ENCODE measurements around the gene DDI1. TPM values are rescaled to one million over a fixed set of nuclear protein-coding genes. Genes with fewer than 3 reads are reported as not detected.
A peak's percentile ranks its signal among the peaks of the same experiment; 100 is the strongest.

The DDI1 gene
- polyA plus RNA-seq, 3 donors: not detected

GRCh38 chr11:104078245-104078644 is 41.8 kb downstream of the DDI1 start:
- Histone ChIP-seq H3K27me3 (ENCODE audit: control insufficient read depth in 2 of 2, insufficient read depth in 2 of 2, low read length in 2 of 2) (no peaks in the 10 kb centered on the region), H3K9ac (ENCODE audit: insufficient read depth, low read length, poor library complexity, severe bottlenecking) (no peak overlapping the region), H3K9me3 (replicated peaks in 1 of 2; ENCODE audit: control insufficient read depth in 1 of 2, insufficient read depth in 1 of 2, low read length in 2 of 2) (no peaks in the 10 kb centered on the region), H3K27ac (ENCODE audit: low read depth in 1 of 2, low read length in 2 of 2) (no peak overlapping the region), H3K4me3 (replicated peaks in 1 of 3; ENCODE audit: low read depth in 2 of 3, low read length in 3 of 3) (no peak overlapping the region), H3K4me2 (replicated peaks; ENCODE audit: extremely low read depth, low read length, poor library complexity, severe bottlenecking) (no peak overlapping the region), H3K36me3 (replicated peaks in 1 of 2; ENCODE audit: control insufficient read depth in 1 of 2, insufficient read depth in 2 of 2, low read length in 2 of 2) (no peaks in the 10 kb centered on the region), H3K4me1 (ENCODE audit: control insufficient read depth in 1 of 2, insufficient read depth in 2 of 2, low read length in 2 of 2) (peaks cover 36 to 41% of the 10 kb centered on the region in 2 donors), H2AFZ (ENCODE audit: insufficient read depth, low read depth, low read length, poor library complexity, severe bottlenecking) (no peak overlapping the region), H4K20me1 (ENCODE audit: insufficient read depth, low read length) (no peaks in the 10 kb centered on the region), H3K79me2 (ENCODE audit: insufficient read depth, low read length) (no peaks in the 10 kb centered on the region)
- intact Hi-C loops (cut with micrococcal nuclease): no loop called here
- TF ChIP-seq CTCF (IDR thresholded peaks at IDR 0.05): no peak
- H3K4me3 Mint-ChIP-seq: no peak overlapping the region
- H3K27me3 Mint-ChIP-seq (ENCODE audit: low read depth in 3 of 3): peaks cover 0 to 2% (median 2%) of the 10 kb centered on the region in 3 donors
- peaks cover 0 to 5% (median 0%) of the 10 kb centered on the region in 7 donors for H3K9me3 Mint-ChIP-seq
- peak in 2 of 3 donors; percentile 11 to 21 for DNase-seq
- peak overlapping the region in 1 of 7 donors; percentile 68 for H3K27ac Mint-ChIP-seq
- no peaks in the 10 kb centered on the region for H3K36me3 Mint-ChIP-seq
- WGBS (ENCODE audit: insufficient coverage): 20% methylated on average over 1 of the region's 4 CpGs
- peaks cover 35% of the 10 kb centered on the region for H3K4me1 Mint-ChIP-seq

GRCh38 chr11:104078995-104079394 is 42.6 kb downstream of the DDI1 start:
- no peaks in the 10 kb centered on the region for H4K20me1 ChIP-seq (ENCODE audit: insufficient read depth, low read length)
- no peaks in the 10 kb centered on the region for H3K36me3 Mint-ChIP-seq
- H3K27me3 ChIP-seq (ENCODE audit: control insufficient read depth in 2 of 2, insufficient read depth in 2 of 2, low read length in 2 of 2): no peaks in the 10 kb centered on the region
- peaks cover 30 to 34% of the 10 kb centered on the region in 2 donors for H3K4me1 ChIP-seq (ENCODE audit: control insufficient read depth in 1 of 2, insufficient read depth in 2 of 2, low read length in 2 of 2)
- H3K9ac ChIP-seq (ENCODE audit: insufficient read depth, low read length, poor library complexity, severe bottlenecking): no peak overlapping the region
- DNase-seq: no peak
- no peaks in the 10 kb centered on the region for H3K79me2 ChIP-seq (ENCODE audit: insufficient read depth, low read length)
- peaks cover 0 to 5% (median 0%) of the 10 kb centered on the region in 7 donors for H3K9me3 Mint-ChIP-seq
- H3K4me3 ChIP-seq (replicated peaks in 1 of 3; ENCODE audit: low read depth in 2 of 3, low read length in 3 of 3): no peak overlapping the region
- TF ChIP-seq CTCF (IDR thresholded peaks at IDR 0.05): no peak
- no peaks in the 10 kb centered on the region for H3K9me3 ChIP-seq (replicated peaks in 1 of 2; ENCODE audit: control insufficient read depth in 1 of 2, insufficient read depth in 1 of 2, low read length in 2 of 2)
- no peak overlapping the region for H3K4me3 Mint-ChIP-seq
- peaks cover 30% of the 10 kb centered on the region for H3K4me1 Mint-ChIP-seq
- peaks cover 0 to 2% (median 2%) of the 10 kb centered on the region in 3 donors for H3K27me3 Mint-ChIP-seq (ENCODE audit: low read depth in 3 of 3)
- H3K27ac ChIP-seq (ENCODE audit: low read depth in 1 of 2, low read length in 2 of 2): no peak overlapping the region
- no peak overlapping the region for H3K27ac Mint-ChIP-seq
- no peak overlapping the region for H2AFZ ChIP-seq (ENCODE audit: insufficient read depth, low read depth, low read length, poor library complexity, severe bottlenecking)
- no peaks in the 10 kb centered on the region for H3K36me3 ChIP-seq (replicated peaks in 1 of 2; ENCODE audit: control insufficient read depth in 1 of 2, insufficient read depth in 2 of 2, low read length in 2 of 2)
- no peak overlapping the region for H3K4me2 ChIP-seq (replicated peaks; ENCODE audit: extremely low read depth, low read length, poor library complexity, severe bottlenecking)
- intact Hi-C loops (cut with micrococcal nuclease): no loop called here
